Measurements from ENCODE around the gene PDE3A. TPM values are rescaled to one million over a fixed set of nuclear protein-coding genes. Genes with fewer than 3 reads are reported as not detected.
"Not testable (repeated sequence)": the region's sequence is repeated elsewhere in the genome, so short reads cannot be mapped to it uniquely, and the experiment has no call there.

PDE3A gene
- total RNA-seq, 5 donors from 2014 or later (not counting 1 experiment from before 2014, with no cell fraction given): 0.03 to 0.10 (median 0.09) TPM; not detected in 2

DNA sequence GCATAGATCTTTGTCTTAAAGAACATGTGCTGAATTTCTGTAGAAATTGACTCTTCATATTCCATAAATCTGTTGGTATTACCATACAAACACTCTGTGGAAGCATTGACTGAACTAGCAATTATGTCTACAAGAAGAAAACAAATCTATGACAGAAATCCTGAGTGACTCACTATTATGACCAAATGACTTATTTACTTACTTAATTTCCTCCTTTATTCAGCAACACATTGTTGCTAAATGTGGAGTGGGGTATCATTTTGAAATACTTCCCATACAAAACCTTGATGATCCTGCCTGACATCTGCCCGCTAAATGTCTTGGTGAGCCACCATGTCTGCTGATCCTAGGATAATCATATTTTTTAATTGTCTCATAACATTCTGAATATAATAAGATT, 227.7 kb downstream of the PDE3A start:
- Histone ChIP-seq H3K9me3 (no peaks in the 10 kb centered on the region), H3K27ac (ENCODE audit: low read length) (no peak overlapping the region), H3K4me3 (ENCODE audit: control insufficient read depth in 1 of 2, extremely low read depth in 1 of 2, low read length in 1 of 2) (no peak overlapping the region), H3K36me3 (ENCODE audit: control insufficient read depth in 2 of 2, extremely low read depth in 1 of 2, insufficient read depth in 1 of 2, low read length in 1 of 2) (no peaks in the 10 kb centered on the region), H3K4me1 (ENCODE audit: control insufficient read depth in 1 of 2, extremely low read depth in 1 of 2, insufficient read depth in 2 of 2, low read length in 2 of 2) (no peaks in the 10 kb centered on the region), H3K27me3 (replicated peaks in 1 of 2; ENCODE audit: control insufficient read depth in 2 of 2, extremely low read depth in 1 of 2, insufficient read depth in 2 of 2, low read length in 1 of 2) (no peaks in the 10 kb centered on the region)
- no CpG with 5 or more reads among the region's 1 CpG for WGBS (ENCODE audit: insufficient coverage)
- ChIA-PET POLR2A (no interaction called here), CTCF (no interaction called here)
- no peaks in the 10 kb centered on the region for H3K9me3 Mint-ChIP-seq
- peaks cover 0 to under 1% of the 10 kb centered on the region in 2 donors for H3K27me3 Mint-ChIP-seq
- H3K27ac Mint-ChIP-seq: no peak overlapping the region
- no peak overlapping the region for H3K4me3 Mint-ChIP-seq
- H3K36me3 Mint-ChIP-seq: no peaks in the 10 kb centered on the region
- DNase-seq (no peak), ATAC-seq (replicated peaks in 1 of 4) (no peak)
- no peaks in the 10 kb centered on the region for H3K4me1 Mint-ChIP-seq

DNA sequence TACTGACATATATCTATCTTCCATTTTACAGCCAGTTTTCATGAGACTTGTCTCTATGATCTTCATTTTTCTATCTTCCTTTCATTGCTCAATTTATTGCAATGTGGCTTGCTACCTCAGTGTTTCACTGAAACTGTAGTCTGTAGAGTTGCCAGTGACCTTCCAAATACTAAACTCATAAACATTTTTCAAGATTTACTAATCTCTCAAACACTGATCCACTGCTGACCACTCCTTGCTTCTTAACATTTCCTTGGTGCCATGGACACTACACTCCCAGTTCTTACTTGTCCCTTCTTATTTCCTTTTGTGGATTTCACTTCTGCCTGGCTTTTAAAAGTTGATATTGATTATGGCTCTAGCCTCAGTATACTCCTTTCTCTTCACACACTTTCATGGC, 231.4 kb downstream of the PDE3A start:
- H3K9me3 ChIP-seq: no peaks in the 10 kb centered on the region
- peaks cover 0 to 7% of the 10 kb centered on the region in 2 donors for H3K27me3 Mint-ChIP-seq
- no peak overlapping the region for H3K4me3 Mint-ChIP-seq
- H3K4me1 ChIP-seq (ENCODE audit: control insufficient read depth in 1 of 2, extremely low read depth in 1 of 2, insufficient read depth in 2 of 2, low read length in 2 of 2): no peaks in the 10 kb centered on the region
- DNase-seq (no peak), ATAC-seq (replicated peaks in 1 of 4) (no peak)
- no peaks in the 10 kb centered on the region for H3K36me3 Mint-ChIP-seq
- no peaks in the 10 kb centered on the region for H3K36me3 ChIP-seq (ENCODE audit: control insufficient read depth in 2 of 2, extremely low read depth in 1 of 2, insufficient read depth in 1 of 2, low read length in 1 of 2)
- CTCF ChIA-PET: no interaction called here
- no peaks in the 10 kb centered on the region for H3K4me1 Mint-ChIP-seq
- no peaks in the 10 kb centered on the region for H3K9me3 Mint-ChIP-seq
- H3K27ac Mint-ChIP-seq: no peak overlapping the region
- no peak overlapping the region for H3K4me3 ChIP-seq (ENCODE audit: control insufficient read depth in 1 of 2, extremely low read depth in 1 of 2, low read length in 1 of 2)
- no peaks in the 10 kb centered on the region for H3K27me3 ChIP-seq (replicated peaks in 1 of 2; ENCODE audit: control insufficient read depth in 2 of 2, extremely low read depth in 1 of 2, insufficient read depth in 2 of 2, low read length in 1 of 2)
- POLR2A ChIA-PET: no interaction called here
- H3K27ac ChIP-seq (ENCODE audit: low read length): no peak overlapping the region

DNA sequence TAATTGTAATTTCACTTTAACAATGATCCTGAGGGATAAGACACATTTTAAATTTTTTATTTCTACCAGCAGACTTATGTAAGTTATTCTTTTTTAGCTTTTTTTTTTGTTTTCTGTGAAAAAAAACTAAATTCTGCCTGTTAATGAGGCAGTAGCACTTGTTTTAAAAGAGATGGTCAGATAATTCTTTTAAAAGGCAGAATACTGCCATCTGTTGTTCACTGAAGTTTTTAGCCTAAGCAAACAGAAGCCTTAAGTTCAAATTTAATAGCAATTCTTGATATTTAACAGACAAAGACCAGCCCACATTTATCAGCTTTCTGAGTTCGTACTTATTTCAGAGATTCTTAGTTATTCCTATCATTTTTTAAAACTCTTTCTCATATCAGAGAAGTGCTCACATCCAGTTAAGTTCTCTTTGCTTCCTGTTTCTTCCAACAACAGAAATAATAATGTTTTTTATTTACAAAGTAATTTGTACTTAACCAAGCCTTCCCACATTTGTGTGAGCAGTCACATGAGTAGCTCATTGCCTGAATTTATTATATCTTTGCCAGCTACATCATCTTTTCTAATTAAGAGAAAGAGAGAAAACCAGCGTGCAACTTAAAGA, 233.4 kb downstream of the PDE3A start:
- CTCF ChIA-PET: no interaction called here
- H3K27me3 ChIP-seq (replicated peaks in 1 of 2; ENCODE audit: control insufficient read depth in 2 of 2, extremely low read depth in 1 of 2, insufficient read depth in 2 of 2, low read length in 1 of 2): no peaks in the 10 kb centered on the region
- POLR2A ChIA-PET: interaction anchor here in 1 of 2 donors (0.6 kb wide), 1 partner anchor 635 kb away, joined by 4 read pairs; no protein-coding TSS in a partner anchor
- Mint-ChIP-seq H3K4me1 (no peaks in the 10 kb centered on the region), H3K4me3 (no peak overlapping the region), H3K36me3 (no peaks in the 10 kb centered on the region), H3K9me3 (no peaks in the 10 kb centered on the region), H3K27me3 (peaks cover 0 to 7% of the 10 kb centered on the region in 2 donors), H3K27ac (no peak overlapping the region)
- WGBS (ENCODE audit: insufficient coverage): 60% methylated on average over 1 of the region's 2 CpGs
- H3K4me1 ChIP-seq (ENCODE audit: control insufficient read depth in 1 of 2, extremely low read depth in 1 of 2, insufficient read depth in 2 of 2, low read length in 2 of 2): no peaks in the 10 kb centered on the region
- ATAC-seq (replicated peaks in 1 of 4): no peak
- no peak overlapping the region for H3K27ac ChIP-seq (ENCODE audit: low read length)
- H3K36me3 ChIP-seq (ENCODE audit: control insufficient read depth in 2 of 2, extremely low read depth in 1 of 2, insufficient read depth in 1 of 2, low read length in 1 of 2): no peaks in the 10 kb centered on the region
- no peak overlapping the region for H3K4me3 ChIP-seq (ENCODE audit: control insufficient read depth in 1 of 2, extremely low read depth in 1 of 2, low read length in 1 of 2)
- DNase-seq: no peak
- no peaks in the 10 kb centered on the region for H3K9me3 ChIP-seq

GRCh38 chr12:20602641-20603391, 234.5 kb downstream of the PDE3A start:
- Histone ChIP-seq H3K9me3 (no peaks in the 10 kb centered on the region), H3K27me3 (replicated peaks in 1 of 2; ENCODE audit: control insufficient read depth in 2 of 2, extremely low read depth in 1 of 2, insufficient read depth in 2 of 2, low read length in 1 of 2) (no peaks in the 10 kb centered on the region), H3K36me3 (ENCODE audit: control insufficient read depth in 2 of 2, extremely low read depth in 1 of 2, insufficient read depth in 1 of 2, low read length in 1 of 2) (no peaks in the 10 kb centered on the region), H3K4me3 (ENCODE audit: control insufficient read depth in 1 of 2, extremely low read depth in 1 of 2, low read length in 1 of 2) (no peak overlapping the region), H3K4me1 (ENCODE audit: control insufficient read depth in 1 of 2, extremely low read depth in 1 of 2, insufficient read depth in 2 of 2, low read length in 2 of 2) (no peaks in the 10 kb centered on the region), H3K27ac (ENCODE audit: low read length) (no peak overlapping the region)
- ChIA-PET POLR2A (no interaction called here), CTCF (no interaction called here)
- DNase-seq: no peak
- Mint-ChIP-seq H3K27me3 (peaks cover 0 to 7% of the 10 kb centered on the region in 2 donors), H3K36me3 (no peaks in the 10 kb centered on the region), H3K4me3 (no peak overlapping the region), H3K9me3 (no peaks in the 10 kb centered on the region), H3K27ac (no peak overlapping the region), H3K4me1 (no peaks in the 10 kb centered on the region)
- no peak for ATAC-seq (replicated peaks in 1 of 4)
- 75% methylated on average over 1 of the region's 4 CpGs for WGBS (ENCODE audit: insufficient coverage)

- H3K27ac Mint-ChIP-seq: no peak overlapping the region
- ChIA-PET CTCF (interaction anchor here in 1 of 2 donors (0.6 kb wide), 1 partner anchor 22 kb away, joined by 3 read pairs; no protein-coding TSS in a partner anchor), POLR2A (no interaction called here)
- Histone ChIP-seq H3K4me1 (ENCODE audit: control insufficient read depth in 1 of 2, extremely low read depth in 1 of 2, insufficient read depth in 2 of 2, low read length in 2 of 2) (no peaks in the 10 kb centered on the region), H3K9me3 (no peaks in the 10 kb centered on the region), H3K27ac (ENCODE audit: low read length) (no peak overlapping the region), H3K36me3 (ENCODE audit: control insufficient read depth in 2 of 2, extremely low read depth in 1 of 2, insufficient read depth in 1 of 2, low read length in 1 of 2) (no peaks in the 10 kb centered on the region), H3K4me3 (ENCODE audit: control insufficient read depth in 1 of 2, extremely low read depth in 1 of 2, low read length in 1 of 2) (no peak overlapping the region), H3K27me3 (replicated peaks in 1 of 2; ENCODE audit: control insufficient read depth in 2 of 2, extremely low read depth in 1 of 2, insufficient read depth in 2 of 2, low read length in 1 of 2) (no peaks in the 10 kb centered on the region)
- H3K27me3 Mint-ChIP-seq: peaks cover 0 to 7% of the 10 kb centered on the region in 2 donors
- DNase-seq (no peak), ATAC-seq (replicated peaks in 1 of 4) (no peak)
- H3K4me1 Mint-ChIP-seq: no peaks in the 10 kb centered on the region
- WGBS (ENCODE audit: insufficient coverage): no CpG with 5 or more reads among the region's 3 CpGs
- H3K4me3 Mint-ChIP-seq: no peak overlapping the region
- H3K36me3 Mint-ChIP-seq: no peaks in the 10 kb centered on the region
- no peaks in the 10 kb centered on the region for H3K9me3 Mint-ChIP-seq
These were observed 236.2 kb downstream of the PDE3A start for GRCh38 chr12:20604408-20605067.

- H3K4me1 ChIP-seq (ENCODE audit: control insufficient read depth in 1 of 2, extremely low read depth in 1 of 2, insufficient read depth in 2 of 2, low read length in 2 of 2); H3K4me1 Mint-ChIP-seq; H3K36me3 ChIP-seq (ENCODE audit: control insufficient read depth in 2 of 2, extremely low read depth in 1 of 2, insufficient read depth in 1 of 2, low read length in 1 of 2); H3K4me3 Mint-ChIP-seq; CTCF ChIA-PET; H3K9me3 Mint-ChIP-seq; H3K9me3 ChIP-seq; H3K27ac ChIP-seq (ENCODE audit: low read length); H3K36me3 Mint-ChIP-seq; H3K4me3 ChIP-seq (ENCODE audit: control insufficient read depth in 1 of 2, extremely low read depth in 1 of 2, low read length in 1 of 2); DNase-seq; H3K27ac Mint-ChIP-seq; H3K27me3 ChIP-seq (replicated peaks in 1 of 2; ENCODE audit: control insufficient read depth in 2 of 2, extremely low read depth in 1 of 2, insufficient read depth in 2 of 2, low read length in 1 of 2); ATAC-seq (replicated peaks in 1 of 4); H3K27me3 Mint-ChIP-seq; POLR2A ChIA-PET: not testable (repeated sequence)
- 87% methylated on average over 7 of the region's 8 CpGs for WGBS (ENCODE audit: insufficient coverage)
These were observed 246.7 kb downstream of the PDE3A start for GRCh38 chr12:20615020-20615419.
